Trophoblast cell (in vitro differentiated cells and primary cell): ENCODE results near the gene SPINT1.

ENCODE experiments used
- DNase-seq, 2 donors: peaks; one replicate each; pipeline ENCODE4 v3.0.0-alpha.2; 2016
- H2AFZ ChIP-seq: 2 replicates; pipeline ENCODE4 v1.6.1; 2013; ENCODE audit warnings: low read length, moderate library complexity, mild to moderate bottlenecking; ENCODE audit not compliant: insufficient read depth, poor library complexity
- H2AK5ac ChIP-seq: 2 replicates; pipeline ENCODE4 v1.6.1; 2013; ENCODE audit warnings: mild to moderate bottlenecking, low read length
- H2BK120ac ChIP-seq: 2 replicates; pipeline ENCODE4 v1.6.1; 2013; ENCODE audit warnings: low read length, mild to moderate bottlenecking, moderate library complexity; ENCODE audit not compliant: insufficient read depth, poor library complexity
- H2BK12ac ChIP-seq: 2 replicates; pipeline ENCODE4 v1.6.1; 2013; ENCODE audit warnings: mild to moderate bottlenecking, low read length, moderate library complexity
- H2BK5ac ChIP-seq: 2 replicates; pipeline ENCODE4 v1.6.1; 2013; ENCODE audit warnings: low read length, low read depth, moderate library complexity, mild to moderate bottlenecking; ENCODE audit not compliant: poor library complexity
- H3K14ac ChIP-seq: 2 replicates; pipeline ENCODE4 v1.6.1; 2013; ENCODE audit warnings: mild to moderate bottlenecking, low read length
- H3K18ac ChIP-seq: 2 replicates; pipeline ENCODE4 v1.6.1; 2013; ENCODE audit warnings: mild to moderate bottlenecking, low read length
- H3K23ac ChIP-seq: 2 replicates; pipeline ENCODE4 v1.6.1; 2013; ENCODE audit warnings: low read length
- H3K27ac ChIP-seq: 2 replicates; pipeline ENCODE4 v1.5.1; 2013; ENCODE audit warnings: low read depth, mild to moderate bottlenecking, inconsistent platforms, low read length, moderate library complexity
- H3K27me3 ChIP-seq: 2 replicates; pipeline ENCODE4 v1.6.1; 2013; ENCODE audit warnings: inconsistent platforms, mild to moderate bottlenecking, low read length, moderate library complexity; ENCODE audit not compliant: insufficient read depth
- H3K36me3 ChIP-seq, 2 experiments: 1 replicate in 1 of 2; 2 replicates in 1 of 2; pipeline ENCODE4 v1.6.1; 2013; ENCODE audit warnings: low read length in 2 of 2, mild to moderate bottlenecking in 2 of 2, moderate library complexity in 1 of 2; ENCODE audit not compliant: insufficient read depth in 2 of 2, control insufficient read depth in 1 of 2
- H3K4ac ChIP-seq: 2 replicates; pipeline ENCODE4 v1.6.1; 2013; ENCODE audit warnings: low read depth, mild to moderate bottlenecking, low read length, moderate library complexity
- H3K4me1 ChIP-seq, 2 experiments: 1 replicate in 1 of 2; 2 replicates in 1 of 2; pipeline ENCODE4 v1.6.1; 2013; ENCODE audit warnings: low read length in 2 of 2, mild to moderate bottlenecking in 2 of 2, moderate library complexity in 1 of 2; ENCODE audit not compliant: insufficient read depth in 2 of 2, control insufficient read depth in 1 of 2
- H3K4me2 ChIP-seq: 2 replicates; pipeline ENCODE4 v1.6.1; 2013; ENCODE audit warnings: inconsistent platforms, mild to moderate bottlenecking, low read length, moderate library complexity
- H3K4me3 ChIP-seq: 2 replicates; pipeline ENCODE4 v1.5.1; 2013; ENCODE audit warnings: mild to moderate bottlenecking, low read depth, low read length, inconsistent platforms
- H3K79me1 ChIP-seq: one replicate; pipeline ENCODE4 v1.6.1; 2013; ENCODE audit warnings: low read length
- H3K79me2 ChIP-seq: 2 replicates; pipeline ENCODE4 v1.6.1; 2013; ENCODE audit warnings: low read length, mild to moderate bottlenecking; ENCODE audit not compliant: control insufficient read depth, insufficient read depth, poor library complexity
- H3K9ac ChIP-seq: 2 replicates; pipeline ENCODE4 v1.6.1; 2013; ENCODE audit warnings: mild to moderate bottlenecking, low read length
- H3K9me3 ChIP-seq: 2 replicates; pipeline ENCODE4 v1.6.1; 2013; ENCODE audit warnings: low read depth, mild to moderate bottlenecking, control low read depth, inconsistent platforms, low read length; ENCODE audit not compliant: insufficient read depth
- H4K12ac ChIP-seq: 2 replicates; pipeline ENCODE4 v1.6.1; 2013; ENCODE audit warnings: low read depth, mild to moderate bottlenecking, low read length, moderate library complexity
- H4K8ac ChIP-seq: 2 replicates; pipeline ENCODE4 v1.6.1; 2013; ENCODE audit warnings: low read depth, mild to moderate bottlenecking, low read length, moderate library complexity
- H4K91ac ChIP-seq: one replicate; pipeline ENCODE4 v1.6.1; 2013; ENCODE audit warnings: low read depth, mild to moderate bottlenecking, low read length, moderate library complexity
- whole genome bisulfite sequencing: extraction: QIAGEN DNeasy Blood & Tissue Kit; methylation state at CpG from one replicate; pipeline ENCODE4 v1.1.7; 2013; ENCODE audit warnings: missing lambda C conversion rate; ENCODE audit not compliant: insufficient read length, insufficient coverage; ENCODE audit errors: extremely low coverage; 5-methylcytosine and 5-hydroxymethylcytosine counted together

Gene SPINT1

DNA sequence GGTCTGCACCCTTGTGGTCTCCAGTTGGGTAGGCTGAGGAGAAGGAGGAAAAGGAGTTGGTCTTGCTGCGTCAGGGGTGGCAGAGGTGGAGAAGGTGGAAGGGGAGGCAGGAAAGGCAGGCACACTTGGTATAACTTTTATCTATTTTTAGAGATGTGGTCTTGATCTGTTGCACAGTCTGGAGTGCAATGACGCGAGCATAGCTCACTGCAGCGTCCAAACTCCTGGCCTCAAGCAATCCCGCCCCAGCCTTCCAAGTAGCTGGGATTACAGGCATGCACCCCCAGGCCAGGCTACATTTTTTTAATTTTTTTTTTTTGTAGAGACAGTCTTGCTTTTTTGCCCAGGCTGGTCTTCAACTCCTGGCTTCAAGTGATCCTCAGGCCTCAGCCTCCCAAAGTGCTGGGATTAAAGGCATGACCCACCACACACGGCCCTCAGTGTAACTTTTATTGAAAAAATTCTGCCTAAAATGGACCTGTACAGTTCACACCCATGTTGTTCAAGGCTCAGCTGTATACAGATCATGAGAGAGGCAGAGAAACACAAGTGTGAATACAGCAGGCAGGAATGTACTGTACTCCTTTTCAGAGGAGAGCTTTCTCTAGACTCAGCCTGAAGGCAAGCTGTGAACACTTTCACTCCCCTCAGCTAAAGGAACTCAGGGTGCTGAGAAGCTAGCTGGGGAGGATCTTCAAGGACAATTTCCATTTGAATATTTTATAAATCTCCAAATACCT, 32.3 kb downstream of the SPINT1 start:
- no peaks in the 10 kb centered on the region for H3K36me3 ChIP-seq
- H2BK120ac ChIP-seq, result no peak overlapping the region
- no peak overlapping the region for H2BK12ac ChIP-seq
- DNase-seq, result peak; percentile 95 to 97
- H3K4me2 ChIP-seq, result no peak overlapping the region
- no peaks in the 10 kb centered on the region for H3K27me3 ChIP-seq
- no peak overlapping the region for H2AFZ ChIP-seq
- no peak overlapping the region for H3K9ac ChIP-seq
- no peak overlapping the region for H4K12ac ChIP-seq
- no peaks in the 10 kb centered on the region for H3K79me2 ChIP-seq
- H4K8ac ChIP-seq, result no peak overlapping the region
- H3K4me1 ChIP-seq, result peaks cover 21 to 25% of the 10 kb centered on the region in 2 experiments
- H3K79me1 ChIP-seq, result peaks cover 6% of the 10 kb centered on the region
- peak overlapping the region; percentile 47 for H3K27ac ChIP-seq
- H3K4ac ChIP-seq, result no peak overlapping the region
- H4K91ac ChIP-seq, result no peak overlapping the region
- no peak overlapping the region for H2AK5ac ChIP-seq
- no peak overlapping the region for H2BK5ac ChIP-seq
- H3K18ac ChIP-seq, result no peak overlapping the region
- H3K9me3 ChIP-seq, result no peaks in the 10 kb centered on the region
- H3K4me3 ChIP-seq, result no peak overlapping the region
- WGBS, result no CpG with 5 or more reads among the region's 6 CpGs
- no peak overlapping the region for H3K14ac ChIP-seq
- no peak overlapping the region for H3K23ac ChIP-seq

DNA sequence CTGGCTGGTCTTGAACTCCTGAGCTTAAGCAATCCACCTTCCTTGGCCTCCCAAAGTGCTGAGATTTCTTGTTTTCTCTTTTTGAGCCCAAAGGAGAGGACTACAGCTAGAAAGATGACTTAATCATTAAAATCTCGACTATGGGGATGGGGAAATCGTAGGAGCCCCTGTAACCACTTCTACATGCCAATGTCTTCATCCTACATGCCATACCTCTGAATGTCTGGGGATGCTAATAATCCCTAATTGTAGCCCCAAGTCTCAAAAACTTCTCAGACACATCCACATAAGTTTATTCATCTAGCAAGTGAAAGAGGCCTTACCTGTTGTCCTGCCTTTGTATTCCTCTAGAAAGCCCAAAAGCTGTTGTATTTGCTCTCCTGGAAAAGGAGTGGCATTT, 33.8 kb downstream of the SPINT1 start:
- Histone ChIP-seq H2AK5ac (no peak overlapping the region), H2AFZ (no peak overlapping the region), H4K8ac (no peak overlapping the region), H3K18ac (no peak overlapping the region), H3K9me3 (no peaks in the 10 kb centered on the region), H4K91ac (no peak overlapping the region), H3K23ac (no peak overlapping the region), H2BK120ac (no peak overlapping the region), H2BK12ac (no peak overlapping the region), H3K4me1 (peaks cover 8 to 13% of the 10 kb centered on the region in 2 experiments), H2BK5ac (no peak overlapping the region), H3K4me2 (no peak overlapping the region), H4K12ac (no peak overlapping the region), H3K79me2 (no peaks in the 10 kb centered on the region), H3K27ac (no peak overlapping the region), H3K9ac (no peak overlapping the region), H3K79me1 (no peaks in the 10 kb centered on the region), H3K4ac (no peak overlapping the region), H3K4me3 (no peak overlapping the region), H3K36me3 (no peaks in the 10 kb centered on the region), H3K14ac (no peak overlapping the region), H3K27me3 (no peaks in the 10 kb centered on the region)
- WGBS, result no CpG with 5 or more reads among the region's 2 CpGs
- DNase-seq, result peak; percentile 68 to 84

DNA sequence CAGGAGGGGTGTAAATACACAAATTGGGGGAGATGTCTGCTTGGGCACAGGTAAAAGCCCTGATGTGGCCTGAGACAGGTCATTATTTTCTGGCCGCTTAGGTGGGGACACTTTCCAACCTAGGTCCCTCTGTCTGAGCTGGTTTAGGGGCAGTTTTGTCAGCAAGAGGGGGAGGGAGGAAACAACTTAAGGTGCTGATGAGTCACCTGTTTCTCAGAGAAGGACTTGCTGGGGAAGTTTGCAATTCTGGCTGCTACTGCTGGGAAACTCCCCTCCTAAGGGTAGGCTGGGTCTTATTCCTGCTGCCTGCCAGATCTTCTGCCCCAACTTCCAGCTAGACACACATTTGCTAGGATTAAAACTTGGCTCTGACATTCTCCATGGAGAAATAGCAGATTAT, 34.9 kb downstream of the SPINT1 start:
- Histone ChIP-seq H3K18ac (no peak overlapping the region), H3K4me3 (no peak overlapping the region), H4K91ac (no peak overlapping the region), H3K79me1 (no peaks in the 10 kb centered on the region), H3K79me2 (no peaks in the 10 kb centered on the region), H3K4me2 (no peak overlapping the region), H2BK120ac (no peak overlapping the region), H3K23ac (no peak overlapping the region), H3K36me3 (no peaks in the 10 kb centered on the region), H3K4me1 (peaks cover 5 to 8% of the 10 kb centered on the region in 2 experiments), H2AFZ (no peak overlapping the region), H3K27me3 (no peaks in the 10 kb centered on the region), H2AK5ac (no peak overlapping the region), H2BK5ac (no peak overlapping the region), H2BK12ac (no peak overlapping the region), H4K12ac (no peak overlapping the region), H3K9me3 (no peaks in the 10 kb centered on the region), H3K4ac (no peak overlapping the region), H4K8ac (no peak overlapping the region), H3K14ac (no peak overlapping the region), H3K27ac (no peak overlapping the region), H3K9ac (no peak overlapping the region)
- peak; percentile 57 to 79 for DNase-seq
- WGBS, result no CpG with 5 or more reads among the region's 1 CpG

DNA sequence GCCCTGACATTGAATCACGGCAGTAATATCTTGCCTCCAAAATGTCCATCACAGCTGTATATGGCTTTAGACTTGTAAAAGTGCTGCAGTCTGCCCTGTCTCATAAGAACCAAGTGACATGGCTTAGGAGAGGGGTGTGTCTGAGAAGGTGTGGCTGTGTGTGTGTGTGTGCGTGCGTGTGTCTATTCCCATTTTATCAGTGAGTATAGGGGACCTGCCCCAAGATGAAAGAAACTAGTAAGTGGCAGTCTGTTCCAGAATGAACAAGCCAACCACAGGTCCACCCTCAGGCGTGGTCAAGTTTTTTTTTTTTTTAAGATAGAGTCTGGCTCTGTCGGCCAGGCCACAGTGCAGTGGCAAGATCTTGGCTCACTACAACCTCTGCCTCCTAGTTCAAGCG, 35.8 kb downstream of the SPINT1 start:
- no peak overlapping the region for H3K14ac ChIP-seq
- H2BK120ac ChIP-seq, result no peak overlapping the region
- no peak overlapping the region for H3K4me3 ChIP-seq
- no peak overlapping the region for H3K4ac ChIP-seq
- no peak overlapping the region for H4K12ac ChIP-seq
- H4K91ac ChIP-seq, result no peak overlapping the region
- no peak overlapping the region for H3K23ac ChIP-seq
- H3K27me3 ChIP-seq, result no peaks in the 10 kb centered on the region
- no peak overlapping the region for H2AFZ ChIP-seq
- H3K18ac ChIP-seq, result no peak overlapping the region
- H4K8ac ChIP-seq, result no peak overlapping the region
- no peaks in the 10 kb centered on the region for H3K79me2 ChIP-seq
- no peak overlapping the region for H3K4me2 ChIP-seq
- no peak overlapping the region for H3K27ac ChIP-seq
- no peaks in the 10 kb centered on the region for H3K36me3 ChIP-seq
- H3K9me3 ChIP-seq, result no peaks in the 10 kb centered on the region
- H3K4me1 ChIP-seq, result peaks cover 5 to 6% of the 10 kb centered on the region in 2 experiments
- H2BK5ac ChIP-seq, result no peak overlapping the region
- no peak for DNase-seq
- no CpG with 5 or more reads among the region's 6 CpGs for WGBS
- no peak overlapping the region for H3K9ac ChIP-seq
- no peak overlapping the region for H2AK5ac ChIP-seq
- no peak overlapping the region for H2BK12ac ChIP-seq
- H3K79me1 ChIP-seq, result no peaks in the 10 kb centered on the region
